Dendritic cell treated with granulocyte-macrophage colony-stimulating factor and Interleukin-4, amounts not matched to agents 40 ng/mL and 50 ng/mL, for 4 days (primary cell): Measurements from ENCODE around the gene NDUFV1.

Experiments
- H3K27ac Mint-ChIP-seq: one replicate; pipeline ENCODE4 v1.8.0; 2022; ENCODE audit warnings: mild to moderate bottlenecking, mixed read lengths
- H3K27me3 Mint-ChIP-seq: one replicate; pipeline ENCODE4 v1.8.0; 2022; ENCODE audit warnings: mild to moderate bottlenecking, mixed read lengths
- H3K36me3 Mint-ChIP-seq: one replicate; pipeline ENCODE4 v1.8.0; 2022; ENCODE audit warnings: low read depth, mixed read lengths
- H3K4me1 Mint-ChIP-seq: one replicate; pipeline ENCODE4 v1.8.0; 2022; ENCODE audit warnings: low read depth, mixed read lengths
- H3K4me3 Mint-ChIP-seq: one replicate; pipeline ENCODE4 v1.8.0; 2022; ENCODE audit warnings: mild to moderate bottlenecking, moderate library complexity, mixed read lengths
- H3K9me3 Mint-ChIP-seq: one replicate; pipeline ENCODE4 v1.8.0; 2022; ENCODE audit warnings: mixed read lengths
- intact Hi-C: fragments of 100-400 bp; cut with micrococcal nuclease; formaldehyde crosslinking; loops from one replicate; pipeline ENCODE4 v1.15.0; 2022

Gene NDUFV1

DNA sequence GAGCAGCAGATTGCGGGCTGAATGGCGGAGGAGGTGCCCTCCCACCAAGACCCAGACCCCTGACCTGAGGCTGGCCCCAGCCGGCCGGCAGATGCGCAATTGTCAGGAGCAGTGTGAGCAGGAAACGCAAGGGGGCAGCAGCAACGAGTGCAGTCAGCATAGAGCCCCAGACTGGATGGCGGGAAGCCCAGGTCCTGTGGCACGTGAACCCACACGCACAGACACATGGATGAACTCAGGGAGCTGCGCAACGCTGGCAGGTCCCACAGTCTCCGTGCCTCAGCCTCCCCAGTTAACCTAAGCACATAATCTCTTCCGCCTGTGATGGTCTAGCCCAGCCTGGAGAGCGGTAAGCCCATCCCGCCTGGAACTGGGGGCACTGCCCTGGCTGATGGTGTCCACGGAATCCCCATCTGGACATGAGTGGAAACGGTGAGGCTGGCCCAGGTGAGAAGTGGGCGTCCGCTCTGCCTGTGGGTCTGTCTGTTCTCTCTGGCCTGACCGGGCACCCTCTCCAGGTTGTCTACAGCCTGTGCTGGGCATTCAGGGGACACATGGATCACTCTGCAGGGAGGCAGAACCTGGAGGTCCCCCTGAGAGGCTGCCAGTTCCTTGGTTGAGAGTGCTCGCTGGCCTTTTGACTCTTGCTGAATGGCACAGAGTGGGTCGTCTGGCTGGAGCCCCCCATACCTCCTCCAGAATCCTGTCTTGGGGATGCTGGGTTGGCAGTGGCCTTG is 33.5 kb downstream of the NDUFV1 start:
- H3K4me3 Mint-ChIP-seq: no peak overlapping the region
- H3K27me3 Mint-ChIP-seq: peaks cover 18% of the 10 kb centered on the region
- no peaks in the 10 kb centered on the region for H3K36me3 Mint-ChIP-seq
- peaks cover 7% of the 10 kb centered on the region for H3K9me3 Mint-ChIP-seq
- no peak overlapping the region for H3K27ac Mint-ChIP-seq
- H3K4me1 Mint-ChIP-seq: peaks cover 14% of the 10 kb centered on the region
- intact Hi-C loops: loop anchor here (10.0 kb wide), 1 partner anchor 65 kb away; no protein-coding TSS in a partner anchor

DNA sequence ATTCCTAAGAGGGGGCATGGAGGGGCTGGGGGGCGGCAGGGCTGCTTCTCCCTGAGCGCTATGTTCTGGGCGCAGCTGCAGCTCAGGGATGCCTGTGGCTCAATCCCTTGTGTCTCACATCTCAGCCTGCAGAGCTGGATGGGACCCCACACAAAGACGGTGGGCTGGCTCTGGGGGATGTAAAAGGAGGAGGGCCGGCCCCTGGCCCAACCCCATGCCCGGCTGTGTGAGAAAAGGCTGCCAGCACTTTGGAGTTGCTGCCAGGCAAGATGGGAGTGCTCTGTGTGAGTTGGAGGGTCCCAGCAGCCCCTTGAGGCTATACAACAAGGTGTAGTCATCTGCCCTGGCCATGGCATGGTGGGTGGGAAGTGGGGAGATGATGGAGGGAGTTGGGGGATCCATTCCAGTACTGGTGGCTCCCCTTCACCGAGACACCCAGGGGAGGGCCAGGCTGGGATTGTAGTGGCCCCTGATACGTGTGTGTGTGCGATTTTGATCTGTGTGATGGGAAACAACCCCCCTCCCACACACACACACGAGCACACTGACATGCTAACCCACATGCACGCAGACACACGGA is 34.1 kb downstream of the NDUFV1 start:
- H3K36me3 Mint-ChIP-seq: no peaks in the 10 kb centered on the region
- peaks cover 14% of the 10 kb centered on the region for H3K4me1 Mint-ChIP-seq
- H3K4me3 Mint-ChIP-seq: no peak overlapping the region
- intact Hi-C loops: loop anchor here (10.0 kb wide), 1 partner anchor 64 kb away; no protein-coding TSS in a partner anchor
- peaks cover 18% of the 10 kb centered on the region for H3K27me3 Mint-ChIP-seq
- H3K27ac Mint-ChIP-seq: no peak overlapping the region
- peaks cover 7% of the 10 kb centered on the region for H3K9me3 Mint-ChIP-seq

DNA sequence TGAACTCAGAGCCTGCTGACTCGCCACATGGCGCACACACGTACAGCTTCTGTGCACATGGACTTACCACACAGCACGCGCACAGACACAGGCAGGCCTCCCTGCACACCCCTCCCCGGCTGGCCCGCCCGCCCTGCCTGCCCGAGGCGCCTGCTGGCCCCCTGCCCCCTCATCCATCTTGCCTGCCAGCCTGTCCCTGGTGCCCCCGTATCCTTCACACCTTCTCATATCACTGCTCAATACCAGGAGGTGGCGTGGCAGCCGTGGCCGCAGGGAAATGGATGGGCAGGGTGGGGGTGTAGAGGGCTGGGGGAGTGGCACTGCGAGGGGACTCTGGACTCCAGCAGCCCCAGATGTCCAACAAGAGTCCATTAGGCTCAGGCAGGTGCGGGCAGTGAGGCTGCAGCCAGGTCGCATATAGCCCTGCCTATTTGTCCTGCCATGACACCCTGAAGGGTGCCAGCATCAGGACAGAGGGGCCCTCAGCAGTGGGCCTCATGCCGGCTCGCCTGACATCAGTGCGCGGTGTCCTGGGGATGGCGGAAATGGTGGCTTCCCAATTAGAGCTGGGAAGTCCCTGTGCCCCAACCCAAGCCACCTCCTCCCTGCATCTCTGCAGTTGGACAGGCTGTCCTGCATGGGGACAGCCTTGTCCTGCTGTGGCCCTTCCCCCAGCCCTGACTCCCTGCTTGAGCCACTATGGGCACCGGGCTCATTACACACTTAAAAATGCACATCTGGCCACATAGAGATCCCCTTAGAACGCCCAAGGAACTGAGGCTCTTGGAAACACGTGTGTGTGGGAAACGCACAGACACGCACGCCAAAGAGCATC is 34.8 kb downstream of the NDUFV1 start:
- Mint-ChIP-seq H3K36me3 (no peaks in the 10 kb centered on the region), H3K27ac (no peak overlapping the region), H3K4me1 (peaks cover 18% of the 10 kb centered on the region), H3K27me3 (peaks cover 24% of the 10 kb centered on the region), H3K9me3 (peaks cover 7% of the 10 kb centered on the region), H3K4me3 (no peak overlapping the region)
- intact Hi-C loops: loop anchor here (10.0 kb wide), 1 partner anchor 63 kb away; no protein-coding TSS in a partner anchor

GRCh38 chr11:67642173-67643120 is 35.7 kb downstream of the NDUFV1 start:
- Mint-ChIP-seq H3K9me3 (peaks cover 7% of the 10 kb centered on the region), H3K27ac (no peak overlapping the region), H3K4me3 (no peak overlapping the region), H3K27me3 (peaks cover 33% of the 10 kb centered on the region), H3K36me3 (no peaks in the 10 kb centered on the region), H3K4me1 (peaks cover 20% of the 10 kb centered on the region)
- intact Hi-C loops: loop anchor here (10.0 kb wide), 1 partner anchor 62 kb away; no protein-coding TSS in a partner anchor

DNA sequence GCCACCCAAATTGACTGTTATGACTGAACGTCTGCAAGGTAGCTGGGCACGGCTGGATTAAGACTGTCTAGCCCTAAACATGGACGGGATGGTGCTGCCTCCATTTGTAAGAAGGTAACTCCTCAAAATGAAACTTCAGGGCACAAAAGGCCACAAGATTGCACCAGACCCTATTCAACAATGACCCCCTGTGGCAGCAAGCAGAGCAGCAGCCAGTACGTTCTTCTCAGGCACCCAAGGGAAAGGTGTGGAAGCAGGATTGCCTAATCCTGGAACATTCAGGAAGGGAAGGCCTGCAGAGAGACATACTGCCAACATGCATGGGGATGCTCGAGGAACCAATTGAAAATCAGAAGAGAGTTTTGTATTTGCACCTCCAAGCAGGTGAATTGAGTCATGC is 37.3 kb downstream of the NDUFV1 start:
- H3K27me3 Mint-ChIP-seq: peaks cover 49% of the 10 kb centered on the region
- peaks cover 34% of the 10 kb centered on the region for H3K4me1 Mint-ChIP-seq
- H3K4me3 Mint-ChIP-seq: no peak overlapping the region
- H3K36me3 Mint-ChIP-seq: no peaks in the 10 kb centered on the region
- H3K9me3 Mint-ChIP-seq: peaks cover 7% of the 10 kb centered on the region
- no peak overlapping the region for H3K27ac Mint-ChIP-seq
- intact Hi-C loops: loop anchor here (10.0 kb wide), 1 partner anchor 61 kb away; no protein-coding TSS in a partner anchor

DNA sequence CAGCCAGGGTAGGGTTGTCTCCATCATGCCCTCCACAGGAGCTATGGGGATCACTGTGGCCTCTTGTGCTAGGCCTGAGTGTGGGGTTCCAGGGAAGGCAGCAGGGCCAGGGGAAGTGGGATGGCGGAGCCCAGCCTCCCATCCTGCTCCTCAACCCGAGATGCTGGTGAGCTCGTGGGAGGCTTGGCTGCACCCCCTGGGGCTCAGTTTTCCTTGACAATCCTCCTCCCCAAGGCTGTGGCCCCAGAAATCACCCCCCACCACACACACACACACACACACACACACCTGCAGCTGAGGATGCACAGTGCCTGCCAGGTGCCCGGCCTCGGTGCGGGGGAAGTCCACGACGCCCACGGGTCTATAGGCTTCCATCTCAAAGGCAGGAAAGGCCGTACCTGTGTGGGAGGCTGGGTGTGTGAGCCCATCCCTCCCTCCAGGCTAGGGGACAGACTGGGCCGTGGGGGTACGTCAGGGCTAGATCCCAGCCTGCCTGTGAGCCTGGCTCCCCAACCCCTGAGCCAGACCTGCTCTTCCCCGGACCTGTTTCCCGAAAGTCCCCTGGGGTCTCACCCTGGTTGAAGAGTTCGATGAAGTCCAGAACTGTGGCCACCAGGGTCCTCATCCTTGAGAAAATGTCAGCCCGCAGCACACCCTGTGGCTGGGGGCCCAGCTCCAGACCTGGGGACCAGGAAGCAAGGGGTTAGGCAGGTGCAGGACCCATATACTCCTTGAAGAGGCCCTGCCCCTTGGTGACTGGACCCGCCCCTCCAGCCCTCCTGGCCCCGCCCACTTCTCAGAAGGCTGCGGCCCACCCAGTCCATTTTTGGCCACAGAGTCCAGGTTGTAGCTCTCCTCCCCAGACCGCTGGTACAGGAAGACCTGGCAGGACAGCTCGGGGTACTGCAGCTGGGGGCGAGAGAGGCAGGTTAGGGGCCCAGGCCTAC is 38.0 kb downstream of the NDUFV1 start:
- Mint-ChIP-seq H3K27me3 (peaks cover 50% of the 10 kb centered on the region), H3K4me1 (peaks cover 41% of the 10 kb centered on the region), H3K9me3 (peaks cover 7% of the 10 kb centered on the region), H3K36me3 (no peaks in the 10 kb centered on the region), H3K4me3 (no peak overlapping the region), H3K27ac (no peak overlapping the region)
- intact Hi-C loops: loop anchor here (10.0 kb wide), 1 partner anchor 60 kb away; no protein-coding TSS in a partner anchor

GRCh38 chr11:67645521-67646461 is 39.1 kb downstream of the NDUFV1 start:
- peaks cover 7% of the 10 kb centered on the region for H3K9me3 Mint-ChIP-seq
- intact Hi-C loops: loop anchor here (10.0 kb wide), 1 partner anchor 59 kb away; no protein-coding TSS in a partner anchor
- H3K27ac Mint-ChIP-seq: no peak overlapping the region
- H3K27me3 Mint-ChIP-seq: peaks cover 47% of the 10 kb centered on the region
- H3K36me3 Mint-ChIP-seq: no peaks in the 10 kb centered on the region
- peaks cover 52% of the 10 kb centered on the region for H3K4me1 Mint-ChIP-seq
- no peak overlapping the region for H3K4me3 Mint-ChIP-seq

DNA sequence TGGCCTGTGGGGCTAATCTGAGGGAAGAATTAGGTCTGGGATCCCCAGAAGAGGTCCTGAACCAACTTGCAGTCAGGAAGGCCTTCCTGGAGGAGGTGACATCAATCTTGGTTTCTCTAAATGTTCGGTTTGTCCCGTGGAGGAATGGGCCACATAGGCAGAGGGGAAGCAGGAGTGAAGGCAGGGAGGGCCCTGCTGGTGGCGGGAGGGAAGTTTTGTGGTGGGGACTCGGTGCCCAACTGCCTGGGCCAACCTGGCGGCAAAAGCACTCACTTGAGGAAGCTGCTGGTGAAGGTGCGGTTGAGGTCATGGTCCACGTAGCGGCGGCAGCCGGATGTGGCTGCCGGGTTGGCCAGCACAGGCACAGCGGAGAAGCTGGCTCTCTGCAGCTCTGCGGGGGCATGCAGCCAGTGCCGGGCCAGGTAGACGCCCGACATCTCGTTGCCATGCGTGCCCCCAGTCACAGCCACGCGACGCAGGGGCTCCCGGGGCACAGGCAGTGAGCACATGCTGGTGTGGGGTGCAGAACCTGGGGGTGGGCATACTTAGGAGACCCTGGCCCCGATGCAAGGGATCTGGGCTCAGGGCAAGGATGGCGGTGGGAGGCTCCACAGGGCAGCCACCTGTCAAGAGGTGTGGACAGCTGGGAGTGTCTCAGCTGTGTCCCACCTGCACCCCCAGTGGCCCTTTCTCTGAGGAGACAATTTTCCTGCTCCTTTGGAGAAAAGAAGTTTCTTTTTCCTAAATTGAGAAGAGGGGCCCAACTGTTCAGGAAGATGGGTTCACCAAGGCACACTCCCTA is 40.0 kb downstream of the NDUFV1 start:
- no peak overlapping the region for H3K4me3 Mint-ChIP-seq
- H3K4me1 Mint-ChIP-seq: peaks cover 53% of the 10 kb centered on the region
- intact Hi-C loops: loop anchor here (10.0 kb wide), 1 partner anchor 58 kb away; no protein-coding TSS in a partner anchor
- H3K36me3 Mint-ChIP-seq: no peaks in the 10 kb centered on the region
- H3K27me3 Mint-ChIP-seq: peaks cover 46% of the 10 kb centered on the region
- H3K9me3 Mint-ChIP-seq: peaks cover 7% of the 10 kb centered on the region
- no peak overlapping the region for H3K27ac Mint-ChIP-seq

DNA sequence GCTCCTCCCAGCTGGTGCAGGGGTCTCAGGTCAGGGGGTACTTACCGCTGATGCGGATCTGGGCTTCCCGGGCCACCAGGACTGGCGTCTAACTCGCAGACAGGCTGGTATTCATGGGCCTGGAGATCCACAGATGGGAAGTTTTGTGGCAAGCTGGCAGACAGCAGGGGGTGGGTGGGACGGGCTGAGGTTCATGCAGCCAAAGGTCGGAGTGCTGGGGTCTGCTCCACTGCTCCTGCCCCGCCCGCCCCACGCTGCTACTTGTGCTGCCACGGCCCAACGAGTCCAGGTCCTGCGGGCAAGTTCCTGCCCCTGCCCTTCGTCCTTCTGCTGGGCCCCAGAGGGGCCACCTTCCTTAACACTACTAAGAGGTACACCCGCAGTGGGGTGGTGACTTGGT is 40.7 kb downstream of the NDUFV1 start:
- peaks cover 49% of the 10 kb centered on the region for H3K4me1 Mint-ChIP-seq
- H3K9me3 Mint-ChIP-seq: peaks cover 7% of the 10 kb centered on the region
- intact Hi-C loops: loop anchor here (10.0 kb wide), 1 partner anchor 57 kb away; no protein-coding TSS in a partner anchor
- H3K4me3 Mint-ChIP-seq: no peak overlapping the region
- peak overlapping the region; percentile 27 for H3K27ac Mint-ChIP-seq
- H3K36me3 Mint-ChIP-seq: no peaks in the 10 kb centered on the region
- peaks cover 46% of the 10 kb centered on the region for H3K27me3 Mint-ChIP-seq

- intact Hi-C loops: loop anchor here (10.0 kb wide), 1 partner anchor 57 kb away; no protein-coding TSS in a partner anchor
Measured at GRCh38 chr11:67648140-67648795, 41.5 kb downstream of the NDUFV1 start.

More at GRCh38 chr11:67648140-67648795, 41.5 kb downstream of the NDUFV1 start:
- Mint-ChIP-seq H3K4me3 (no peak overlapping the region), H3K27ac (peak overlapping the region; percentile 27), H3K27me3 (peaks cover 47% of the 10 kb centered on the region), H3K36me3 (no peaks in the 10 kb centered on the region), H3K4me1 (peaks cover 48% of the 10 kb centered on the region), H3K9me3 (peaks cover 7% of the 10 kb centered on the region)
